Measurements from ENCODE around the gene ENTREP1. TPM values are rescaled to one million over a fixed set of nuclear protein-coding genes. Genes with fewer than 3 reads are reported as not detected.

The ENTREP1 gene
- total and polyA plus RNA-seq, 2 of the 4 experiments (the other 2 are of a cell fraction) = not detected

DNA sequence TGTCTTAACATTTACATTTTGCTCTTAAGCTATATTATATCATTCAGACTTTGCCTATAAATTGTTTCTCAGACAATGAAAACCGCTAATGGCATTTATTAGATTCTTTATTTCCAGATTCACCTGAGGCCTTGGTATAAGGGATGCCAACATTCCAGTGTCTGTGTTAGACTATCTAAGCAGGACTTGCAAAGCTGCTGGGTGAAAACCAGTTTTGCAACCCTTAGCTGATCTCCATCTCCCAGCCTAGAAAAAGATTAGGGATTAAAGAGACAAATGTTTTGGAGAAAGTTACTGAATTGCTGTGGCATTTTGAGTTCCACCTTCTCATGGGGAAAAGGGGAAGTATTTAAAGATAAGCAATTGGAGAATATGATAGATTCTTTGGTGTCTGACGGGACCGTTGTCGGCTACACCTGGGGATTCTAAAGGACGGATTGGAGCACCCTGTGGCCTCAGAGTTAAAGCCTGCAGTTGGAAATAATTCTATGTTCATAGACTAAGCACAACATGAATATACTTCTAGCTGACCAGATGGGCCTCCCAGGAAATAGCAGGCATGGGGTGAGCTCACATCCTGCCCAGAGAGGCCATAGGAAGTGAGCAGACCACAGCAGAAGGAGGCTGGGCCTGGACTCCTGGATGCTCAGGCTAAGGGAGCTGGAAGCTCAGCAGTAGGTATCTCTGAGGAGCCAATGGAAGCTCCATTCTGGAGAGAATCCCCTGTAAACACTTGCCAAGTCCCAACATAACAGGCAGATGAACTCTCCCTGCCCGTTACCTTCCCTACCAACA lies 21.8 kb downstream of the ENTREP1 start:
- TF ChIP-seq, protein P1, sequence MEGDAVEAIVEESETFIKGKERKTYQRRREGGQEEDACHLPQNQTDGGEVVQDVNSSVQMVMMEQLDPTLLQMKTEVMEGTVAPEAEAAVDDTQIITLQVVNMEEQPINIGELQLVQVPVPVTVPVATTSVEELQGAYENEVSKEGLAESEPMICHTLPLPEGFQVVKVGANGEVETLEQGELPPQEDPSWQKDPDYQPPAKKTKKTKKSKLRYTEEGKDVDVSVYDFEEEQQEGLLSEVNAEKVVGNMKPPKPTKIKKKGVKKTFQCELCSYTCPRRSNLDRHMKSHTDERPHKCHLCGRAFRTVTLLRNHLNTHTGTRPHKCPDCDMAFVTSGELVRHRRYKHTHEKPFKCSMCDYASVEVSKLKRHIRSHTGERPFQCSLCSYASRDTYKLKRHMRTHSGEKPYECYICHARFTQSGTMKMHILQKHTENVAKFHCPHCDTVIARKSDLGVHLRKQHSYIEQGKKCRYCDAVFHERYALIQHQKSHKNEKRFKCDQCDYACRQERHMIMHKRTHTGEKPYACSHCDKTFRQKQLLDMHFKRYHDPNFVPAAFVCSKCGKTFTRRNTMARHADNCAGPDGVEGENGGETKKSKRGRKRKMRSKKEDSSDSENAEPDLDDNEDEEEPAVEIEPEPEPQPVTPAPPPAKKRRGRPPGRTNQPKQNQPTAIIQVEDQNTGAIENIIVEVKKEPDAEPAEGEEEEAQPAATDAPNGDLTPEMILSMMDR (conservative IDR thresholded peaks at IDR 0.05; ENCODE audit: low read depth, low read length) = no peak
- TF ChIP-seq RCOR1 (IDR thresholded peaks at IDR 0.05; ENCODE audit: insufficient replicate concordance, low read length) = no peak
- TF ChIP-seq RAD21 (IDR thresholded peaks at IDR 0.05; ENCODE audit: low read length) = no peak
- TF ChIP-seq BHLHE40 (IDR thresholded peaks at IDR 0.05; ENCODE audit: low read depth, low read length) = no peak
- TF ChIP-seq NFE2L2 (IDR thresholded peaks at IDR 0.05; ENCODE audit: low read depth, low read length) = no peak
- TF ChIP-seq RFX5 (IDR thresholded peaks at IDR 0.05; ENCODE audit: low read depth, low read length) = no peak
- TF ChIP-seq MAFK (IDR thresholded peaks at IDR 0.05; ENCODE audit: low read depth, low read length) = no peak
- no peak for TF ChIP-seq SMC3 (IDR thresholded peaks at IDR 0.05; ENCODE audit: low read depth, low read length)
- no peaks in the 10 kb centered on the region for H3K36me3 ChIP-seq (ENCODE audit: control insufficient read depth, insufficient read depth, low read length)
- DNase-seq (peak; percentile 7), ATAC-seq (ENCODE audit: low read depth) (no peak)
- whole genome bisulfite sequencing, 2 experiments (ENCODE audit: extremely low coverage in 2 of 2, insufficient read length in 1 of 2) = no CpG with 5 or more reads among the region's 6 CpGs
- no peak overlapping the region for H2BK15ac ChIP-seq (ENCODE audit: low read depth, low read length)
- no peak overlapping the region for H4K91ac ChIP-seq (ENCODE audit: insufficient read depth, low read depth, low read length)
- H3K23ac ChIP-seq (ENCODE audit: low read depth, low read length) = no peak overlapping the region
- BruUV-seq (replicated peaks) = no TSS peak
- no peaks in the 10 kb centered on the region for H4K20me1 ChIP-seq (ENCODE audit: insufficient read depth, low read length)
- H3K14ac ChIP-seq (replicated peaks; ENCODE audit: low read depth, low read length) = no peak overlapping the region
- no peaks in the 10 kb centered on the region for H3K79me1 ChIP-seq (ENCODE audit: low read depth in 1 of 2, low read length in 2 of 2)
- H3K9me3 ChIP-seq (ENCODE audit: control insufficient read depth, insufficient read depth, low read length) = no peaks in the 10 kb centered on the region
- no peak overlapping the region for H2BK20ac ChIP-seq (ENCODE audit: low read depth, low read length)
- H3K9me1 ChIP-seq (ENCODE audit: insufficient read depth, low read length) = no peaks in the 10 kb centered on the region
- intact Hi-C loops (cut with micrococcal nuclease) (no loop called here), in situ Hi-C loops (cut with MboI; ENCODE audit: low sequenced_read_pairs) (no loop called here), dilution Hi-C loops (cut with HindIII; ENCODE audit: low sequenced_read_pairs, unreplicated experiment) (no loop called here)
- H3K27ac ChIP-seq (ENCODE audit: insufficient read depth, low read length) = no peak overlapping the region
- peak overlapping the region; percentile 52 for H2AFZ ChIP-seq (replicated peaks; ENCODE audit: low read length, poor library complexity)
- ChIA-PET POLR2A (ENCODE audit: unreplicated experiment) (no interaction called here), CTCF (no interaction called here)
- H3K4me3 ChIP-seq (ENCODE audit: insufficient read depth, low read depth, low read length) = no peak overlapping the region
- H3K4ac ChIP-seq (ENCODE audit: low read depth, low read length) = no peak overlapping the region
- H3K18ac ChIP-seq (ENCODE audit: low read depth, low read length) = no peak overlapping the region
- H2AK9ac ChIP-seq (replicated peaks; ENCODE audit: low read depth, low read length, poor library complexity) = no peak overlapping the region
- no peak overlapping the region for H4K5ac ChIP-seq (ENCODE audit: low read depth, low read length)
- peaks cover 3% of the 10 kb centered on the region; the same call in 1 of the 2 replicates for H3K27me3 ChIP-seq (ENCODE audit: control insufficient read depth, insufficient read depth, low read length)
- H2BK5ac ChIP-seq (ENCODE audit: low read depth, low read length, poor library complexity, severe bottlenecking) = no peak overlapping the region
- H3K4me1 ChIP-seq (ENCODE audit: control insufficient read depth, insufficient read depth, low read length) = no peaks in the 10 kb centered on the region
- H3K9ac ChIP-seq (ENCODE audit: low read depth, low read length) = no peak overlapping the region
- H4K8ac ChIP-seq (ENCODE audit: low read depth in 2 of 2, low read length in 2 of 2) = no peak overlapping the region
- H3K4me2 ChIP-seq (ENCODE audit: low read depth, low read length) = no peak overlapping the region
- H2AK5ac ChIP-seq (ENCODE audit: low read depth, low read length) = no peak overlapping the region
- H2BK120ac ChIP-seq (ENCODE audit: low read depth, low read length) = no peak overlapping the region
- H3K56ac ChIP-seq (ENCODE audit: extremely low read depth, insufficient read depth, low read length) = no peak overlapping the region

Data from IMR-90 (cell line).